Common myeloid progenitor, CD34-positive (primary cell): ENCODE measurements around the gene C5orf24.
"Not testable (repeated sequence)": the region's sequence is repeated elsewhere in the genome, so short reads cannot be mapped to it uniquely, and the experiment has no call there.

Experiments used
- CTCF ChIA-PET: fragments of 350-600 bp; sonication (Branson Sonifier 250); formaldehyde crosslinking; loops from one replicate; lab custom pipeline; 2021; ENCODE audit warnings: antibody characterized with exemption; lab: Charles Lee
- POLR2A ChIA-PET: fragments of 350-600 bp; sonication (Branson Sonifier 250); formaldehyde crosslinking; loops from one replicate; lab custom pipeline; 2021; ENCODE audit warnings: antibody characterized with exemption; lab: Charles Lee
- DNase-seq, 3 donors: peaks; one replicate each; pipeline versions ENCODE4 v3.0.0 to v3.0.0-alpha.2; 2013
- H3K27ac ChIP-seq, 2 experiments: 1 replicate in 1 of 2; 2 replicates in 1 of 2; pipeline ENCODE4 v1.7.0; 2013; ENCODE audit warnings: inconsistent platforms in 2 of 2, low read length in 2 of 2, mild to moderate bottlenecking in 2 of 2, low read depth in 1 of 2, moderate library complexity in 1 of 2; ENCODE audit not compliant: severe bottlenecking in 2 of 2, insufficient read depth in 1 of 2, poor library complexity in 1 of 2
- H3K27me3 ChIP-seq, 5 experiments: replicated peaks in 2 of 5; 1 replicate in 3 of 5; 2 replicates in 2 of 5; pipeline versions ENCODE4 v1.6.1 to v1.7.0; 2013; ENCODE audit warnings: low read length in 4 of 5, mild to moderate bottlenecking in 2 of 5, moderate library complexity in 2 of 5, inconsistent platforms in 1 of 5; ENCODE audit not compliant: insufficient read depth in 5 of 5, control insufficient read depth in 4 of 5
- H3K36me3 ChIP-seq, 4 experiments: 1 replicate in 2 of 4; 2 replicates in 2 of 4; pipeline versions ENCODE4 v1.6.1 to v1.7.0; 2013; ENCODE audit warnings: low read length in 3 of 4, control low read depth in 1 of 4, mild to moderate bottlenecking in 1 of 4; ENCODE audit not compliant: control insufficient read depth in 4 of 4, insufficient read depth in 4 of 4
- H3K4me1 ChIP-seq, 4 experiments: 1 replicate in 3 of 4; 2 replicates in 1 of 4; pipeline versions ENCODE4 v1.6.1 to v1.7.1; 2013; ENCODE audit warnings: low read length in 3 of 4, mild to moderate bottlenecking in 3 of 4, control low read depth in 1 of 4, inconsistent platforms in 1 of 4, moderate library complexity in 1 of 4; ENCODE audit not compliant: control insufficient read depth in 4 of 4, insufficient read depth in 4 of 4; ENCODE audit errors: control extremely low read depth in 1 of 4
- H3K4me3 ChIP-seq, 7 experiments: 1 replicate in 4 of 7; 2 replicates in 3 of 7; pipeline versions ENCODE4 v1.5.1 to v1.7.0; 2013; ENCODE audit warnings: mild to moderate bottlenecking in 7 of 7, low read length in 6 of 7, moderate library complexity in 6 of 7, inconsistent platforms in 2 of 7, low read depth in 2 of 7, control low read depth in 1 of 7; ENCODE audit not compliant: insufficient read depth in 4 of 7, control insufficient read depth in 1 of 7; ENCODE audit errors: extremely low read depth in 1 of 7
- H3K9me3 ChIP-seq, 5 experiments: 1 replicate in 4 of 5; 2 replicates in 1 of 5; pipeline versions ENCODE4 v1.6.1 to v1.7.1; 2013; ENCODE audit warnings: low read length in 4 of 5, mild to moderate bottlenecking in 2 of 5, inconsistent platforms in 1 of 5, low read depth in 1 of 5, moderate library complexity in 1 of 5; ENCODE audit not compliant: control insufficient read depth in 4 of 5, insufficient read depth in 2 of 5; ENCODE audit errors: control extremely low read depth in 1 of 5
- WGBS: methylation state at CpG from one replicate; pipeline ENCODE4 v1.1.5; 2013; ENCODE audit not compliant: insufficient coverage; 5-methylcytosine and 5-hydroxymethylcytosine counted together

Gene C5orf24

DNA sequence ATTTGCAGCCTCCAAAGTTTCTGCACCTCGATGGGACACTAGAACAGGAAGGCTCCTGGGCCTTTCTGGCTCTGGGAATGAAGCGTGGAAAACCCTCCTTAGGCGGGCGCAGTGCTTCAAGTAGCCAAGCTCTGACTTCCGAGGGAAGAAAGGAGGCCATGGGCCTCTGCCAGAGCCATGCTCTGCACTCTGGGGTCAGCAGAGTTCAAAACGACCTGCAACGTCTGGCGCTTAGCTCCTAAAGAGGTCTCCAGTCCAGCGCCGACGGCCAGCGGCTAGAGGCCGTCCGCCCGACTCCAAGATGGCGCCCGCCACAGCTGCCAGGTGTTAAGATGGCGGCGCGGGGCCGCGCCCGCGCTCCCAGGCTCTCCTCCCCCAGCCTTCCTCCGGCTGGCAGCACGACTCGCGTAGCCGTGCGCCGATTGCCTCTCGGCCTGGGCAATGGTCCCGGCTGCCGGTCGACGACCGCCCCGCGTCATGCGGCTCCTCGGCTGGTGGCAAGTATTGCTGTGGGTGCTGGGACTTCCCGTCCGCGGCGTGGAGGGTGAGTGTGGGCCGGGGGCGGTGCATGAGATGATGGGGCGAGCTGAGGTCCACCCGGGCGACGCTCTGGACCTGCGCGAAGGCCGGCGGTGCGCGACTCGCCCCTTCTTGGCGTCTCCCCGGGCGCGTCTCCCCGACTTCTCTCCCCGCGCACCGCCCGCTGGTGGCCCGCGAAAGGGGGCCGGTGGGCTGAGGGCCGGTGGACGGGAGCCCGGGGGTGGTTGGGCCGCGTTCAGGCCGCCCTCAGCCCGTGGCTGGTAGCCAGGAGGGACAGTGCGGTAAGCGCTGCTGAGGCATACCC is 28.4 kb downstream of the C5orf24 start, which contains the start of gene TXNDC15:
TXNDC15 (plus strand) TSS at position 385 of the 844 bp plus-strand sequence; CDS start at position 442, 57 bp downstream.
- Histone ChIP-seq H3K27ac (peak within 1 kb of the TSS; percentile 52 to 85), H3K36me3 (peaks cover 0 to 3% (median 1%) of the 10 kb centered on the region in 4 experiments), H3K9me3 (no peaks in the 10 kb centered on the region), H3K27me3 (no peaks in the 10 kb centered on the region), H3K4me3 (peak within 1 kb of the TSS; percentile 49 to 93 (median 83)), H3K4me1 (peaks cover 0 to 23% (median 15%) of the 10 kb centered on the region in 4 experiments)
- WGBS: 8% methylated on average over 31 of the region's 79 CpGs
- peak; percentile 85 to 91 (median 90) for DNase-seq
- POLR2A ChIA-PET: interaction anchor here (1.6 kb wide), 1 partner anchor 30 kb away, joined by 8 read pairs; the partner anchor contains the start of gene PCBD2
- CTCF ChIA-PET: interaction anchor here (1.3 to 1.5 kb wide), 2 partner anchors 14 to 27 kb away, joined by 3 to 6 read pairs; no protein-coding TSS in a partner anchor

DNA sequence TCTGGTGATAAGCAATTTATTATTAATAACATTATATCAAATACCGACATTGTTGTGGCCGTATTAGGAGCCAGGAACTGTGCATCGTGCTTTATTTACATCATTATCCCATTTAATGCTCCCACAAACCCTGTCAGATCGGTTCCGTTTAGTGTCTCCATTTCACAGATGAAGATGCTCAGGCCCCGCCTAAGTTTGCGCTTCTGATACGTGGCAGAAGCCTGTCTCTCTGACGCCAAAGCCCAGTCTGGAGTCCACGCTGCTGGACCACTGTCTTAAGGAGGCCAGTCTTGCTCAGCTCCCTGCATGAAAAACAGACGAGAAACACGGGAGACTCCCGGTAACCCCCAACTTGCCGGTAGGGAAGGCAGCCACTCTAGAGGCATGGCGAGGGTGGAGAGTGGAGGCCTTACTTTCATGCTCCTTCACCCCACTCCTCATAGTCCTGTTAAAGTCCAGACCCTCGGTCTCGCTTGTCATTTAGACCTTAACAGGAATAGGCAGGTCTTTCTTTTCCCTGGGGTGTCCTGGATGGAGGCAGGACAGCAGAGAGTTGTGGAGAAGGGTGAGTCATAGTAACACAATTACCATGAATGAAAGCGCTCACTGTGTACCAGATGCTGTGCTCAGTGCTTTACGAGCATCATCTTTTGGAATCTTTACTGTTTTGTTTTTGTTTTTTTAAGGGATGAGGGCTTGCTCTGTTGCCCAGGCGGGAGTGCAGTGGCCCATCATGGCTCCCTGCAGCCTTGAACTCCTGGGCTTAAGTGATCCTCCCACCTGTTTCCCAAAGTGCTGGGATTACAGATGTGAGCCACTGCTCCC is 29.3 kb downstream of the C5orf24 start:
- DNase-seq: peak in 2 of 3 donors; percentile 25 to 35
- no peaks in the 10 kb centered on the region for H3K27me3 ChIP-seq
- H3K36me3 ChIP-seq: peaks cover 0 to 3% (median 1%) of the 10 kb centered on the region in 4 experiments
- peak overlapping the region; percentile 49 to 93 (median 83) for H3K4me3 ChIP-seq
- peak overlapping the region in 1 of 2 experiments; percentile 85 for H3K27ac ChIP-seq
- 11% methylated on average over 16 of the region's 20 CpGs for WGBS
- peaks cover 0 to 23% (median 15%) of the 10 kb centered on the region in 4 experiments for H3K4me1 ChIP-seq
- H3K9me3 ChIP-seq: no peaks in the 10 kb centered on the region
- POLR2A ChIA-PET: no interaction called here
- CTCF ChIA-PET: interaction anchor here (1.5 kb wide), 1 partner anchor 26 kb away, joined by 6 read pairs; no protein-coding TSS in a partner anchor

DNA sequence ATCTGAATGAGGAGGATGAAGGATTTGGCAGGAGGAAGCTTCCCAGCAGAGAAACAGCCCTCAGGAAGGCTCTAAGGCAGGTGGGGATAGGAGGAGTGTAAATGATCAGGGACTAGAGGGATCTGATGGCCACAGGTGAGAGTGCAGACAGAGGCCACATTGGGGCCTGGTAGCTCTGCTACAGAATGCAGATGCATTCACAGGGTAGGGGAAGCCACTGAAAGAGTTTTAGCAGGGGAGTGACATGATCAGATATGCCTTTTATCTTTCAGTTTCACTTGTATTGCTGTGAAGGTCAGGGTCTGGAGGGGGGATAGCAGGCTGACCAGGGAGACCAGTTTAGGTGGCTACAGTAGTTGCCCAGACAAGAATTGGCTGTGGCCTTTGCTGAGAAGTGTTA is 31.4 kb downstream of the C5orf24 start:
- Histone ChIP-seq H3K27ac (no peak overlapping the region), H3K9me3 (no peaks in the 10 kb centered on the region), H3K36me3 (peaks cover 0 to 3% (median 1%) of the 10 kb centered on the region in 4 experiments), H3K4me3 (no peak overlapping the region), H3K4me1 (peaks cover 0 to 23% (median 15%) of the 10 kb centered on the region in 4 experiments), H3K27me3 (no peaks in the 10 kb centered on the region)
- ChIA-PET POLR2A (interaction anchor here (1.4 kb wide), 1 partner anchor 25 kb away, joined by 3 read pairs; no protein-coding TSS in a partner anchor), CTCF (interaction anchor here (0.7 to 1.1 kb wide), 3 partner anchors 24 to 34 kb away, joined by 3 to 5 read pairs (median 4); partner anchors contain the start of gene PCBD2)
- peak in 2 of 3 donors; percentile 6 to 21 for DNase-seq

DNA sequence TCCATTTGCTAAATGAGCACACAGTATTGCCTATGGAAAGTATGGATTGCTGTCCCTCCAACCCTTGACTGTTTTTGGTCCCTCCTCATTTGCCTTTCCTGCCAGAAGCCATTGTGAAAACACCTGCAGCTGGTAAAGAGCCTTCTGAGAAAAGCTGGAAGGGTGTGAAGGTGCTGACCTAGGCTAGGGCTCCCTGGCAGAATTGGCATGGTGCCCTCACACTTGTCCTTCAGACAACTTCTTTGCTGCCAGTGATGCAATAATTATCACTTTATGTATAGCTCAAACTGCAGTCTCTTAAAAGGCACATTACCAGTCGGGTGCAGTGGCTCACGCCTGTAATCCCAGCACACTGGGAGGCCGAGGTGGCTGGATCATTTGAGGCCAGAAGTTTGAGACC is 32.6 kb downstream of the C5orf24 start:
- 100% methylated on average over 3 of the region's 3 CpGs for WGBS
- Histone ChIP-seq H3K27ac (no peak overlapping the region), H3K27me3 (no peaks in the 10 kb centered on the region), H3K9me3 (no peaks in the 10 kb centered on the region), H3K4me1 (peaks cover 0 to 23% (median 15%) of the 10 kb centered on the region in 4 experiments), H3K36me3 (peaks cover 0 to 3% (median 1%) of the 10 kb centered on the region in 4 experiments), H3K4me3 (no peak overlapping the region)
- ChIA-PET CTCF (no interaction called here), POLR2A (no interaction called here)
- no peak for DNase-seq

DNA sequence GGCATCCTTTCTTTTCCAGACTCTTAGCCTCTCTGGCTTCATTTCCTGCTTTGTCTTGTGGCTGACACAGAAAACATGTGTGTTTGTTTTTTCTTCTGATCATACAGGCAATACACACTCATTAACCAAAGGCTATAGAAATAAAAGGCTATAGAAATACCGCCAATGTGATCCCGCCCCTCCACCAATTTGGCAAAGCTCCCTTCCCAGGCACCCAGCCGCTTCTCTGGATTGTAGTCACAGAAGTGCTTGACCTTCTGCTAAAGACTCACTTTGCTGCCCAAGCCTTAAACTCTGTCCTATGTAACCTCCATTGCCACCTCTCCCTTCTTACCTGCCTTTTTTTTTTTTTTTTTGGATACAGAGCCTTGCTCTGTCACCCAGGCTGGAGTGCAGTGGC is 33.7 kb downstream of the C5orf24 start:
- Histone ChIP-seq H3K27me3 (no peaks in the 10 kb centered on the region), H3K36me3 (peaks cover 0 to 3% (median 1%) of the 10 kb centered on the region in 4 experiments), H3K4me1 (peaks cover 0 to 18% (median 11%) of the 10 kb centered on the region in 4 experiments), H3K9me3 (no peaks in the 10 kb centered on the region), H3K4me3 (no peak overlapping the region), H3K27ac (no peak overlapping the region)
- CTCF ChIA-PET: no interaction called here
- POLR2A ChIA-PET: no interaction called here
- WGBS: 96% methylated on average over 3 of the region's 3 CpGs
- no peak for DNase-seq

DNA sequence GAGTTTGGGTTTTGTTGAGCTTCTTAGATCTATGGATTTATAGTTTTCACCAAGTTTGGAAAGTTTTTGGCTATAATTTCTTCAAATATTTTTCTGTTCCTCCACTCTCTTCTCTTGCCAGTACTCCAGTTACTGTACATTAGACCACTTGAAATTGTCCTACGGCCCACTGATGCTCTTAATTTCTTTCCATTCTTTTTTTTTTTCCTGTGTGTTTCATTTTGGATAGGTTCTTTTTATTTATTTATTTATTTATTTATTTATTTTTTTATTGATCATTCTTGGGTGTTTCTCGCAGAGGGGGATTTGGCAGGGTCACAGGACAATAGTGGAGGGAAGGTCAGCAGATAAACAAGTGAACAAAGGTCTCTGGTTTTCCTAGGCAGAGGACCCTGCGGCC is 35.2 kb downstream of the C5orf24 start:
- H3K36me3 ChIP-seq, H3K4me1 ChIP-seq, H3K4me3 ChIP-seq, POLR2A ChIA-PET, H3K9me3 ChIP-seq, H3K27me3 ChIP-seq, DNase-seq, H3K27ac ChIP-seq: not testable (repeated sequence)
- no CpG with 5 or more reads among the region's 3 CpGs for WGBS
- CTCF ChIA-PET: interaction anchor here (0.6 kb wide), 1 partner anchor 191 kb away, joined by 3 read pairs; no protein-coding TSS in a partner anchor
